Thyroid gland (tissue), 4 donors: ENCODE results near the gene TCP10L.

ENCODE experiments used
- CTCF ChIP-seq, 6 experiments: fragments of 200-600 bp in 3 of 6; fragments of 450-650 bp in 3 of 6; sonication (generic) in 3 of 6; IDR thresholded peaks; one replicate each; pipeline ENCODE4 v1.5.1; 2016 to 2019; ENCODE audit warnings: antibody characterized with exemption in 6 of 6, mild to moderate bottlenecking in 2 of 6, inconsistent platforms in 1 of 6, moderate library complexity in 1 of 6
- POLR2A ChIP-seq, 2 donors: fragments of 450-650 bp; IDR thresholded peaks; one replicate each; pipeline ENCODE4 v1.6.1; 2017; ENCODE audit warnings: antibody characterized with exemption in 2 of 2, mild to moderate bottlenecking in 2 of 2, moderate library complexity in 1 of 2

GRCh38 chr21:32558106-32558505 lies 27.2 kb downstream of the TCP10L start:
- no peak for TF ChIP-seq CTCF (IDR thresholded peaks at IDR 0.05)
- no peak for TF ChIP-seq POLR2A (IDR thresholded peaks at IDR 0.05)
